ENCODE results near the gene IQSEC3.

Gene IQSEC3

DNA sequence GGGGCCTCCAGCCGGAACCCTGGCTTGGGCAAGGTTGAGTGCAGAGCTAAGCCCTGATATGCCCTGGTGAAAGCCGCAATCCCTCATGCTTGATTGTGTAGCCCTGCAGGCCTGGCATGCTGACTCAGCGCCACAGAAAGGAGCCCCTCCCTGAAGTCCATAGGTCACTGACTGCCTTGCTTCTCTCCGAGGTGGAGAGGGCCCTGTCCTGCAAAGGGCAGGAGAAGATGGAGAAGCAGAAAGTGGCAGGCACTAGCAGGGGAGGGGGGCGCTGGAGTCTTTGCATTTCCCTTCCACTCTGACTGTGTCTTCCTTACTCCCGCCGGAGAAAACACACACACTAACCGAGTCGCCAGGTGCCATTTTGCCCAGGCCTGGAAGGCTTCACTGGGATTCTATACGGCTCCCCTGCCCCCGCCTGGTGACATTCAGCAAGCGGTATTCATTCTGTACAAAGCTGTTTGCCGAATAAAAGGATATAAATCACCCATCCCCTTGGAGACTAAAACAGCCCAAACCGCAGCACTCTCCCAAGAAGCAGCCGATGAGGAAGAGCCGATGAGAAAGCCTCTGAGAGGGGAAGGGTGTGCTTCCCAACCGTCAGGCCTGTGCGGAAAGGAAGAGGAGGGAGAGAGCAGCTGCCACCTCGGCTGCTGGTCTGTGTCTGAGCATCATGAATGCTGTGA, 77.5 kb downstream of the IQSEC3 start:
- DNase-seq: no peak

DNA sequence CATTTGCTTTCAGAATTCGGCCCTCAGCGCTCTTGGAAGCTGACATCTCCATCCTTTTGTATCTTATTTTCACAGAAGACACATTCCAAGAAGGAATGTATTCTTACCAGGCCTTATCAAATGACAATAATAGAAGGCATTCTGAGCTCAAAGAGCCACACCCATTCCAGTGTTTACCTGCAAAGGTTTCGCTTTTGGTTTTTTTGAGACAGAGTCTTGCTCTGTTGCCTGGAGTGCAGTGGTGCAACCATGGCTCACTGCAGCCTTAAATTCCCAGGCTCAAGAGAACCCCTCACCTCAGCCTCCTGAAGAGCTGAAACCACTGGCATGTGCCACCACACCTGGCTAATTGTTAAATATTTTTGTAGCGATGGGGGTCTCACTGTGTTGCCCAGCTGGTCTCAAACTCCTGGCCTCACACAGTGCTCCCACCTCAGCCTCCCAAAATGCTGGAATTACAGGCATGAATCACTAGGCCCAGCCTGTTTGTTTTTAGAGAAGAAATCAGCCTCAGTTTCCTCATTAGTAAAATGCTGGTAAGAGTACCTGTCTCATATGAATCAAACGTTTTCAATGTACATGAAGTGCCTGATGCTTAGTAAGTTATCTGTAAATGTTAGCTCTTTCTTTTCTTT, 78.2 kb downstream of the IQSEC3 start:
- DNase-seq: no peak

DNA sequence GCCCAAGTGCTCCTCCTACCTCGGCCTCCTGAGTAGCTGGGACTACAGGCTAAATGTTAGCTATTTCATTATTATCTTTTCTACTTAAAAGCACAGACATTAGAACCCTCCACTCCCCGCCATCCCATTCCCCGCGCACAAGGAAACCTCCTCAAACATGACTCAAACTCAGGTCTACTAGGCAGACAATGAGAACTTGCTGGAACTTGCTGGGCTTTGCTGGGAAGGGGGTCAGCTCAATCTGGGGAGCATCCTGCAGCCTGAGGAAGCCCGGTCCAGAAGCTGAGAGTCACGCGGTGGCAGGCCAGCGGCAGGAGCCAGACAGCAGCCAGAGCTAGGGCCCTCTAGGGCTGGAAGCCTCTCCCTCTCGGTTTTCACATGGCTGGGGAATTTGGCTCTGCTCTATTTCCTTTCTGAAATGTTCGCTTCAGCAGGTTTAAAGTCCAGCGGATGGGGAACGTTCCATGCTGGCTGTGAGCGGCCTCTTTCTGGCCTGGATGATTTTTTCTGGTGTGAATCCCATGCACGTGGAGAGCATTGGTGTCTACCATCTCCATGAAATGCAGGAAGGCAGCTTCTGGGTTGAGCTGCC, 78.9 kb downstream of the IQSEC3 start:
- DNase-seq: no peak

DNA sequence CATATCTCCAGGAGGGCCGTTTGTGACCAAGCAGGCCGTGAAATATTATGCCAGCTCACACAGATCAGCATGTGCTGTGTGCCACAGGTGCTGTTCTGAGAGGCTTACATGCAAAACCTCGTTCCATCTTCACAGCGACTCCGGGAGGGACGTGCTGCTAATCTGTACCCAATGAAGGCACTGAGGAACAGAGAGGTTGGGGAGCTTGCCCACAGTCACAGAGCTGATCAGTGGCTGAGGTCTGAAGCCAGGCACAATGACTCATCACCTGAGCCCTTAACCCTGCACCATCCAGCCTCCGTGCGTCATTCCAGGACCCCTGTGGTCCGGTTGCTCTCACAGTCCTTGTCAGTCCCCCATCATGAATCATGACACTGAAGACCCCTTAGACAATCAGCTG, 80.7 kb downstream of the IQSEC3 start:
- no peak for DNase-seq

DNA sequence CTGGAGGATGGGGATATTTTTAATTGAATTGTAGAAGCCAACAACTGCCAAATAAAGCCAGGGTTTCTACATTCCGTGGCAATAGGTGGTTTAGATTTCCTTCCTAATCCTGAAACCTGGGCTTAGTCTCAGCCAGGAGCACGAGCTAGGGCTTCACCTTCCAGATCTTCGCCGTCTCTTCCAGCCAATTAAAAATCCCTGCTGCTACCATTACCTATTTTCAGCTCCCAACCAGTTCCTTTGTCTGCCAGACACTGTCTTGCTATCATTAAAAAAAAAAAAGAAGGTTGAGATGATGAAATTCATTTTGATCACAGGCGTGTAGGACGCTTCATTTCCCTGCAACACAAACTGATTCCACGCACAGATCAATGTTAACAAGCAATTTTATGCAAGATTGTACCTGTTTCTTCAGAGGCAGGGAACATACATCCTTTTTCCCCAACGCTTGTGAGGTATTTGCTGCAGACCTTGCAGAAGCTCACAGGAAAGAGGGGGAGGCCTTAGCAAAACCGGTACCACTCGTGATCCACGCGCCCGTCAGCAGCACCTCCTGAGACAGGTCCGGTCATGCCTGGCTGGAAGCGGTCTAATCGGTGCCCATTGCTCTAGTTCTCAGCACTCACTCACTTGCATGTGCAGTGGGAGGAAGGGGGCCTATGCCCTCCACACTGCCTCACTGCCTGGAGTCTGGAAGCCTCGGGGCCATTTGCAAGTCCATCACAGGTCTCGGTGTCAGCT, 82.3 kb downstream of the IQSEC3 start:
- DNase-seq: no peak

DNA sequence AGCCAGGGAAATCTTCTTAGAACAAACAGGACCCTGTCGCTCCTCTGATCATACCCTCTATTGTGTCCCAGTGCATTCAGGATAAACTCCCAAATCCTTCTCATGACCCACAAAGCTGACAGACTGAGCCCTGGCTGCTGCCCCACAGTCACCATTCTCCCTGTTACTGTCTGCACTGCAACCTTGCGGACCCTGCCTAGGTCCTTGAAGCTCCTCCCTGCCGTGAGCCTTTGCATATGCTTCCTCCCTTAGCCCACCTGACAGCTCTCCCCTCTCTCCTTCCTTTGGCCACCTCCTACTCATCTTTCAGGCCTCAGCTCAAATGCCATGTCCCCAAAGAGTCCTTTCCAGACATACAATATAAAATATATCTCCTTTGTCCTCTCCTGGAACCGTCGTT, 85.0 kb downstream of the IQSEC3 start:
- DNase-seq: no peak

DNA sequence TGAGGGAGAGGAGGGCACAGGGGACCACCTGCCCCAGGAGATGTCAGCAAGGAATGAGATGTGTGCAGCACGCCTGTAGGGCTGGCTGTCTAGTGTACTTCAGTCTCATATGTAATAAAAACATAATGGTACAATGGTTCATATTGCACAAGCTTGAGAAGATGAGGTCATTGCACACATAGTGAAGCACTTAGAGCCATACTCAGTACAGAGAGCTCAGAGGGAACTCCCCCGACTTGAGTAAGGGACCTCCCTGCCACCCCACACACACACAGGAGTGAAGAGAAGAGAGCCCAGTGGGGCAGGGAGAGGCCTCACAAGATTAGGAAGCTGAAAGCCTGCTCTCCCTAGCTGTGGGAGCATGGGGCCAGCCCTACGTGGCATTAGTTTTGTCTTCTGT, 85.9 kb downstream of the IQSEC3 start:
- no peak for DNase-seq

DNA sequence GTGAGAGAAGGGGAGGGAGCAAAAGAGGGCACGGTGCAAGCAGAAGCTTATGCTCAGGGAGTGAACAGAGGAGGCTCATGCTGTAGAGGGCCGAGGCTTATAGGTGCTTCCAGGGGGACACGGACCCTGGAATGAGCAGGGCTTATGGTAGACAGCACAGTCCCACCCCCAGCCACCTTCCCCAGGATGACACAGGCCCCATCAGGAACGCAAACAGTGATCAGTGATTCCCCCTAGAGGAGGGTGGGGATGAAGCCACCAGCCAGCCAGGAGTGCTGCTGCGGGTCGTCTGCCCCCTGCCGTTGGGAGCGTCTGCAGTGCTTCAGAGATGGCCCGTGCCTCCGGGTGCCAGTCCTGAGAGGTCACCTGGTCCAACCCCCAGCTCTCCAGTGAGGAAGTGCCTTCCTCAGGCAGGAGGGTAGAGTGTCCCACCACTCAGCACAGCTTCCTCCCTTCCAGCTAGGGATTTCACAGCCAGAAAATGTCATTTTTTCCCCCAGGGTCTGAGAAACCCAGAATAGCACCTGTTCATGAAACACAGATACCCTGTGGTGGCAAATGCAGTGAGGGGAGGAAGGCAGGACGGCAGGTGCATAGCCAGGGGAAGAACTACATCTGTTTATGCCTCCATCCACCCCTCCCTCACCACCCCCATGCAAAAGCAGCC, 86.6 kb downstream of the IQSEC3 start:
- peak in 1 of 2 experiments; percentile 71 for DNase-seq

DNA sequence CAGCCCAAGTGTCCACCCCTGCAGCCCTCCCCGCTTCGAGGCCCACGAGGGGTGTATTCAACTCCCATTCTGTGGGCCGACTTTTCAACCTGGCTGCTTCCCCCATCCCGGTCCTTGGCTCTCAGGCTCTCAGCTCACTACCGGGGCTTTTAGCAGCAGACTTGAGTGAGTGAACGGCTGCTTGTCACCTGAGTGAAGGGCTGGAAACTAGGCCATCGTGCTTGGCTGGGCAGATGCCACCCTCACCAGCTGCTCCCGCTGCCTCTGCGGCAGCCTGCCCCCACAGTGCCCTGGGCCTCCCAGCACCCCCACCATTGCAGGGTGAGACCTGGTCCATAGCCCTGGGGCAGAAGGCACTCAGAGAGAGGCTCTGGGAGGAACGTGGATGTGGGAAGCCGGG, 87.5 kb downstream of the IQSEC3 start:
- no peak for DNase-seq

DNA sequence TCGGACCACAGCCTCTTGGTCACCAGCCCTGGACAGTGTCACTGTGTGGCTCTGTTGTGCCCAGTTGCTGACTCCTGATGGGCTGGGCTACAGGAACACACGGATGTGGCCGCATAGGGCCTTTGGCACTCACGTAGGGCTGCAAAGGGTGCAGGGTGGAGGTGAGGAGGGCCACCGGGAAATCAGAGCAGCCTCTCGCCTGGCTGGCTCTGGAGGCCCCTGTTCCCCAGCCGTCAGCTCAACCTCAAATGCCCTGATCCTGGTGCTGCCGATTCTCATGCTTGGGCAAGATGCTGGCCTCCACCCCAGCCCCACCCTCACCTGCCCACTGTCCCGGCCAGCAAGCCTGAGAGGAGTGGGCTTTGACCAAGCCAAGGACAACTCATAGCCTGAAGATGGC, 88.4 kb downstream of the IQSEC3 start:
- DNase-seq: no peak

DNA sequence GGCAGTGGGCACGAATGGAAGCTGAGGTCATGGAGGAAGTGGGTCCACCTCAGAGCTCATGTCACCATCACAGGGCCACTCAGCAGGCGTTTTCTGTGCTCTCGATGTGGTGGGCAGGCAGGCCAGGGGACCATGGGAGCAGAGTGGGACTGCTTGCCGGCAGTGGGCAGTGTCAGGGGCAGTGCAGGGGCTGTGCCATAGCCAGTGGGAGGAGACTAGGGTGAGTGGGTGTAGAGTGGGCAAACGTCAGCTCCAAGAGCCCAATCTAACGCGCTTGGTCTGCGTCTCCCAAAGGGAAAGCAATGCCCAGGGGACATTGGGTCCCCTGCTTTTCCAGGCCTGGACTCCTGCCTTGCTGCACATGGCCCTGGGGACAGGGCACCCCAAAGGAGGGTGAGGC, 89.1 kb downstream of the IQSEC3 start:
- no peak for DNase-seq

DNA sequence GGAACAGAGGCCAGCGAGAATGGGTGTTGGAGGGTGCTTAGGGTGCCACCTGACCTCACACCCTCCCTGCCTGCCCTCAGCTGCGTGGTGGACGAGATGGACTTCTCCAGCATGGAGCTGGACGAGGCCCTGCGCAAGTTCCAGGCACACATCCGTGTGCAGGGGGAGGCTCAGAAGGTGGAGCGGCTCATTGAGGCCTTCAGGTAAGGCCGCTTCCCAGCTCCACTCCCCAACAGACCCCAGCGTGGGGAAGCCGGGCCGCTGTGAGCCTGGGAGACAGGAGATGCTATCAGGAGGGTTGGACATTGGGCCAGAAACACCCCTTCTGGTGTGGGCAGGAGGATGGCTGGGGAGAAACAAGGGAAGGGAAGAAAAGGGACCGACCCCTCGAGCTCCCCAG, 90.4 kb downstream of the IQSEC3 start:
- no peak for DNase-seq

DNA sequence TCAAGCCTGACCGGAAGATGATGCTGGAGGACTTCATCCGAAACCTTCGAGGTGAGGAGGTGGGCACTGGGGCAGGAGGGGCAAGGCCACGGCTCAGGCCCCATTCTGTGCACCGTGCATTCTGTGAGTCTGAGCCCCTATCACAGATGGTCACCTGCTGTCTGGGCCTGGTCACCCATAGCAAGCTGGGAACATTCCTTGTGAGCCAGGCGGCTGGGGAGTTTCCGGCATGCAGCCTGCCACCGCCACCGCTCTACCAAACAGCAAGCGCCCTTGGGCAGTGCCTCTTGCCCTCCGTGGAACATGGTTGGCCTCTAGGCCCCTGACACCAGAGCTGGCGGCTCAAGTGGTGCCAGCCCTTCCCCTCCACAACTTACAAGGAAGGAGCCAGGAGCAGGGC, 91.1 kb downstream of the IQSEC3 start:
- DNase-seq: no peak

DNA sequence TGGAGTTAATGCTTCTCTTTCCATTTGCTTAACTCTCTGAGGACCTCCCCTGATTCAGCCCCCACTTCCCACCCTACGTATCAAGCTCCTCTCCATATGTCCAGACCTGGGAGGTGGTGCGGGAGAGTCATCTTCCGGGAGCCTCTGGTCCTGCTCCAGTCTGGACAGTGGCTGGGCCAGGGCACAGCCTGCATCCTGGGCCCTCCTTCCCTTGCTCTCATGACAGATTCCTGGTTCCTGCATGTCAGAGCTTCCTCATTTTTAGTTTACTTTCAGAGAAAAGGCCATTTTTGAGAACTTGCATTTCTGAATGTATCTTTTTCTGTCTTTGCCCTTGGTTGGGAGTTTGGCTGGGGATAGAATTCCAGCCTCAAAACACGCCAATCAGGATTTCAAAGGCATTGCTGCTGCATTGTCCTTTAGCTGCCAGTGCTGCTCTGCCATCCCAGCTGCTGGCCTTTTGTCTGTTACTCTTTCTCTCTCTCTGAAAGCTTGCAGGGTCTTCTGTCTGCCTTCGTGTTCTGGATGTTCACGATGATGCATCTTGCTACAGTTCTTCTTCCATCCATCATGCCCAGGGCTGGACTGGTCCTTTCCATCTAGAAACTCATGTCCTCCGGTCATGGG, 92.7 kb downstream of the IQSEC3 start:
- no peak for DNase-seq

DNA sequence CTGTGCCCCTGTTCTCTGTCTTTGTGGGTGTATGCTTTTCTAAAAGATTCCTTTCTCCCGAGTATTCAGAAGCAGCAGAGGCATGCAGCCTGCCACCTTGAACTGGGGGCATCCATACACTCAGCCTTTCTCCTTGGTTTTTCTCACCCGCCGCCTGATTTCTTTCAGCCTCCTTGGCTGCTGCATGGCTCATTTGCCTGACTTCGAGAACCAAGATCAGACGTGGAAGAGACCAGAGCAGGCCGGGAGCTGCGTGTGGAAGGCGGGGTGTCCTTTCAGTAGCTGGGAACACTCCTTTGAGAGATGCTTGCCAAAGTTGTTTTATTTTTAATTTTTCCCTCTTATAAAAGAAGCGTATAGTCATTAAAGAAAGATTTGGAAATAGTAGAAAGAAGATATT, 94.3 kb downstream of the IQSEC3 start:
- no peak for DNase-seq

DNA sequence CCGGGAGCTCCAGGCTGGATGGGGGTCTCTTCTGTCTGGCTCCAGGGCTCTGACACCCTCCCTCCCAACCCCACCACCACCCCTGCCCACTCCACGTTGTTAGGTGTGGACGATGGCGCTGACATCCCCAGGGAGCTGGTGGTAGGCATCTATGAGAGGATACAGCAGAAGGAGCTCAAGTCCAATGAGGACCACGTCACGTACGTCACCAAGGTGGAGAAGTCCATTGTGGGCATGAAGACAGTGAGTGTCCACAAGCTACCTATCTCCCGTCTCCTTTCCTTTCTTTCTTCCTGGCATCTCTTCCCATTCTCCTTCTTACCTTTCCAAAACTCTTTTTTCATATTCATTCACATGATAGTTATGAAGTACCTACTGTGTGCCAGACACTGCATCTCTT, 95.3 kb downstream of the IQSEC3 start:
- no peak for DNase-seq

DNA sequence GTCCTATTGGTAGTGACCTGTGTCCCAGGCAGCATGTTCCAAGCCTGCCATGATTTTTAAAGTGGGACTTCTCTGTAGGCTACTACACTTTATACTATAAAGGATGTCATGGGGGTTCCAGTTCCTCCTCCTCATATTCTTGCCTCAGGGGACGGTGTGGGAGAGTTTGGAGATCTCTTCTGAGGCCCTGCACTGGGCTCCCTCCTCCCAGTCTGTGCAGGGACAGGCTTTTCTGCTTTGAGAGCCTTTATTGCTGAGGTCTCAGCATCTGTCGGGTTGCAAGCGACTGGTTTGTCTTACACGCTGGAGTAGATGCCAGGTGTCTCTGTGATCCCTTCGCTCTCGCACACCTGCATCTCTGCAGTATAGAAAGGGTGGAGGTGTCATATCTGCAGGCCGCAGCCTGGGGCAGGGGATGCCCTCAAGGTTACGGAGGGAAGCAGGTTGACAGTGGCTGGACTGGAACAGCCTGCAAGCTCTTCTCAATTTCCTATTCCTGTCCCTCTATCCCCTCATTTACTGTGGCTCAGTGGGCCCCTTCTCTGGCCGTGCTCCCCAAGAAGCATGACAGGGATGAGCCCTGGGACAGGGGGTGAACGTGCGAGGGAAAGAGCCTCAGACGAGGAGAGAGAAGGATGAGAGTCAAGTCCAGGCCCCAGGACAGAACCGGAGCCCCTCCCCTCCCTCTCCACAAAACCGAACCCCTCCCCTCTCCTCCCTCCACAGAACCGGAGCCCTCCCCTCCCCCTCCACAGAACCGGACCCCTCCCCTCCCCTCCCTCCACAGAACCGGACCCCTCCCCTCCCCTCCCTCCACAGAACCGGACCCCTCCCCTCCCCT, 96.1 kb downstream of the IQSEC3 start:
- DNase-seq: no peak

DNA sequence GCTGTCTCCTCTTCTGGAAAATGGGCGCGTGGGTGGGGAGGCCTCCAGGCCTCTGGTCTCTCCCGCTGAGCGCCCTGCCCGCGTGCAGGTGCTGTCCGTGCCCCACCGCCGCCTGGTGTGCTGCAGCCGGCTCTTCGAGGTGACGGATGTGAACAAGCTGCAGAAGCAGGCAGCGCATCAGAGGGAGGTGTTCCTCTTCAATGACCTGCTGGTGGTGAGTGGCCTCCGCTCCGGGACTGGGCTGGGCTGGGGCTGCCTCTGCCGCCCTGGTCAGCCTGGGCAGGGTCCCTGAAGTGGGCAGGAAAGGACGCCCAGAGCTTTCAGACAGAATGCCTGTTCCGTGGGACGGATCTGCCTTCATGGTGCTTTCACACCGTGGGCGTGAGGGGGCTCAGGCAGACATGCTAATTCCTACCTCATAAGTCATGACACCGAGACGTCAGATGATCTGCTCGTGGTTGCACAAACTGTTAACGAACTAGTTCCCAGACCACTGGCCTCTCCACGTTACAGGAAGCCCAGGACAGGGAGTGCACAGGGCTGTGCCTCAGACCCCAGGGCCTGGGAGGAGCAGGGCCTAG, 96.9 kb downstream of the IQSEC3 start:
- DNase-seq: no peak

DNA sequence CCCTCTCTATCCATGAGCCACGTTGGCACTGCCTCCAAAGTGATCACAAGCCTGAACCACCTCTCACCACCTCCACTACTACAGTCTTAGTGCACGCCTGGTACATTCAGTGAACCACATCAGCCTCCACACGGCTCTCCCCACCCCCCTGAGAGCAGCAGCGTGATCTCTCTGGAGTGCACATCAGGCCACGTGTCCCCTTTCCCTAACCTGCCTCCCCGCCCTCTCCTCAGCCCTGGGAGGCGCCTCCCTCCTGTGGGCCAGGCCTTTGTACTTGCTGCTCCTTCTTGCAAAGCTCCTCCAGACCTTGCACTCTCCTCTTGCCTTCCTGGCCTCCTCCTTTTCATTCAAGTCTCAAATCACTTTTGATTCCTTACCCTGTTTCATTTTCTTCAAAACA, 97.6 kb downstream of the IQSEC3 start:
- no peak for DNase-seq

DNA sequence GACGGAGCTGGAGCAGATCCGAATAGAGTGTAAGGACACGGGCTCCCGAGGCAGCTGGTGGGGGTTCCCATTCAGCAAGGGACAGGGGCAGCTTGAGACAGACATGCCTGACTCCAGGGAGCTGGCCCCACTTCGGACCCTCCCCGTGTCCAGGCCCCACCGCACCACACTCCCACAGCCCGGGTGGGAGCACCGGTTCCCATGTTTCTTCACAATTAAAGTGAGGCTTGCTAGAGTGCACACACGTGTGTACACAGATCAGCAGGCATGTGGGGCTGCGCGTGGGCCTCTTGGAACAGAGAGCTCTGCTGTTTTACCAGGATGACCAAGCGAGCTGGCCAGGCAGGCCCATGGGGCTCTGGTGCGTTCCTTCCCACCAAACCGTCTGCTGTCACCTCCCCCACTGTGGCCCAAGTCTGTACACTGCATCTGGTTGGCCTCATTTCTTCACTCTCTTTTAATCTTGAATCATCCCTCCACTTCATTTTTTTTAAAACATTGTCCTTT, 99.3 kb downstream of the IQSEC3 start:
- DNase-seq: no peak

DNA sequence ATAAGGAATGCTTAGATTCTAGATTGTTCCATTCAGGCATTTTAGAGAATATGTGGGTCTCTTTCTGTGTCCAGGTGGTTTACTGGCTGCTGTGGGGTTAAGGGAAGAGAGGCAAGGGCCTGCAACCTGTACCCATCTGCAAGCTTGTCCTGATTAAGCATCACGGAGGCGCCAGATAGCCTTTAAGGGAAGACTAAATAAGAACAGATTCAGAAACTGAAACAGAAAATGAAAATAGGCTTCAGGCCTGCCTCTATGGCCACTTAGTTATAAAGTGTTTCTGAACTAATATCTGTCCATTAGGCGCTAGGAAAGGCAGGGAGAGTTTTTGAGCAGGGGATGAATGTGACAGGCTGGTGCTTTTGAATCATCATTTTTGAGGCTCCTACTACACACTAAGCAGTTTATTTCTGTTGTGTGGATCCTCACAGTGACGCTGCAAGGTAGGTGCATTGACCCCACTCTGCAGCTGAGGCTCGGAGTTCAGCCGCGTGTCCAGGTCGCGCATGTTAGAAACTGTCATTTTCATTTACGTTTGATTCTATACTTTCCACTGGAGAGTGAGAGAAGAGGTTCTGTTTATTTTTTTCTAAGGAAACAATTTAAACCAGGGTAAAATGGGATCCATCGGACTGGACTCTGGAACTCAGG, 100.0 kb downstream of the IQSEC3 start:
- DNase-seq: no peak

All from SW 1271 (cell line).